ES-I3 (cell line): Measurements from ENCODE around the gene DBH.

Experiments
- H3K36me3 ChIP-seq: 2 replicates; pipeline ENCODE4 v1.6.1; 2013; ENCODE audit warnings: mild to moderate bottlenecking, low read length, control low read depth, moderate library complexity; ENCODE audit not compliant: insufficient read depth
- H3K4me1 ChIP-seq: 2 replicates; pipeline ENCODE4 v1.6.1; 2013; ENCODE audit warnings: mild to moderate bottlenecking, control low read depth, low read length; ENCODE audit not compliant: insufficient read depth
- H3K9ac ChIP-seq: 2 replicates; pipeline ENCODE4 v1.6.1; 2013; ENCODE audit warnings: low read depth, mild to moderate bottlenecking, low read length, moderate library complexity
- H3K9me3 ChIP-seq: 2 replicates; pipeline ENCODE4 v1.6.1; 2013; ENCODE audit warnings: mild to moderate bottlenecking, low read length, moderate library complexity; ENCODE audit not compliant: control insufficient read depth, insufficient read depth

Gene DBH

DNA sequence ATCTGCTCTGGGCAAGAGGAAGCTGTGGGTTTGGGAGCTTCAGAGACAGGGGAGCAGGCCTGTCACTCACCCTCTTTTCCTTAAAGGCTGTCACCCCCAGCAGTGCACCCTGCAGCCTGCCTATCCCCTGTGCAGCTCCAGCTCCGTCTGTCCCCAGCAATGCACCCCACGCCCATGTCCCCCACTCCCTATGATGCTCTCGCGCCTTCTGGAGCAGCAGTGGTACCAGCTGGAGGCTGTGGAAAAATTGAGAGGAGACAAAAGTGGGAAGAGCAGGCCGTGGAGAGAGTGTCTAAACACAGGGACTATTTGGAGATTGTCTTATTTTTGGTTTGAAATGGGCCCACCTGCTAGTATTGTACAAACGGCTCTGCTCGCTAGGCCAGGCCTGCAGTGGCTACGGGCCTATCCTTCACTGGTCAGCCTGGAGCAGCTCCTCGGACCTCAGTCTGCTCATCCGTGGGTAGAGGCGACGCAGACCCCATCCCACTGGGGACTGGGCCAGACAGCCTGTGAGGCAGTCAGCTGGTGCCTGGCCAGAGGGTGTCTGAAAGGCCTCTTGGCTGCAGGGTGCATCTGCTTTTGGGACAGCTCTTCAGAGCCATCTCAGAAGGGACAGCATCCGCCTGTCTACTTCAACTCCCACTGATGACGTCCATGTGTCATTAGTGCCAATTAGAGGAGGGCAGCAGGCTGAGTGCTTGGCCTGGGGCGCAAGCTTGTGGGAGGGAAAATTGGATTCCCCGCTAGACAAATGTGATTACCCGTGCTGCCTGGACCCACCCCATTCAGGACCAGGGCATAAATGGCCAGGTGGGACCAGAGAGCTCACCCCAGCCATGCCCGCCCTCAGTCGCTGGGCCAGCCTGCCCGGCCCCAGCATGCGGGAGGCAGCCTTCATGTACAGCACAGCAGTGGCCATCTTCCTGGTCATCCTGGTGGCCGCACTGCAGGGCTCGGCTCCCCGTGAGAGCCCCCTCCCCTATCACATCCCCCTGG, at the start of gene DBH:
Gene DBH (plus strand): TSS at position 831 of the 999 bp plus-strand sequence. CDS start 9 bp downstream, at position 840.
- Histone ChIP-seq H3K4me1 (peaks cover 11% of the 10 kb centered on the region), H3K9me3 (no peaks in the 10 kb centered on the region), H3K36me3 (no peaks in the 10 kb centered on the region)

DNA sequence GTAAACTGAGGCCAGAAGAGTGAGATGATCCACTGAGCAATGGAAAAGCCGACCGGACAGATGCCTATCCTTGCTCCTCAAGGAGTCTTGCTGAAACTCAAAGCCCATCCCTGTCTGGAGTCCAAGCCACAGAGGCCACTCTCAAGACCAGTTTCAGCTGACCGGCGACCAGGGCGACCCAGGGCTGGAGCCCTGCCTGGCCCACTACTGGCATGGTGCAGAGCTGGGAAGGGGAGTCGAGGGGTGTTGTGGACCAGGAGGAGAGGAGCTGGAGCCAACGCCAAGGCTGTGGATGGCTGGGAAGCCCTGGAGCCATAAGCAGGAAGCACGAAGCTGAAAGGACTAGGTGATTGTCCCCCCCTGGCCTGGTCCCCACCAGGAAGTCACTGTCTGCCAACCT, 49.1 kb upstream of the DBH start:
- Histone ChIP-seq H3K36me3 (no peaks in the 10 kb centered on the region), H3K9me3 (no peaks in the 10 kb centered on the region), H3K4me1 (peaks cover 20% of the 10 kb centered on the region), H3K9ac (no peak overlapping the region)

More for the DNA sequence above, at the start of gene DBH:
- no peak within 1 kb of the TSS for H3K9ac ChIP-seq

GRCh38 chr9:133587466-133587865, 48.7 kb upstream of the DBH start:
- Histone ChIP-seq H3K9me3 (no peaks in the 10 kb centered on the region), H3K36me3 (no peaks in the 10 kb centered on the region), H3K4me1 (peaks cover 20% of the 10 kb centered on the region), H3K9ac (no peak overlapping the region)

DNA sequence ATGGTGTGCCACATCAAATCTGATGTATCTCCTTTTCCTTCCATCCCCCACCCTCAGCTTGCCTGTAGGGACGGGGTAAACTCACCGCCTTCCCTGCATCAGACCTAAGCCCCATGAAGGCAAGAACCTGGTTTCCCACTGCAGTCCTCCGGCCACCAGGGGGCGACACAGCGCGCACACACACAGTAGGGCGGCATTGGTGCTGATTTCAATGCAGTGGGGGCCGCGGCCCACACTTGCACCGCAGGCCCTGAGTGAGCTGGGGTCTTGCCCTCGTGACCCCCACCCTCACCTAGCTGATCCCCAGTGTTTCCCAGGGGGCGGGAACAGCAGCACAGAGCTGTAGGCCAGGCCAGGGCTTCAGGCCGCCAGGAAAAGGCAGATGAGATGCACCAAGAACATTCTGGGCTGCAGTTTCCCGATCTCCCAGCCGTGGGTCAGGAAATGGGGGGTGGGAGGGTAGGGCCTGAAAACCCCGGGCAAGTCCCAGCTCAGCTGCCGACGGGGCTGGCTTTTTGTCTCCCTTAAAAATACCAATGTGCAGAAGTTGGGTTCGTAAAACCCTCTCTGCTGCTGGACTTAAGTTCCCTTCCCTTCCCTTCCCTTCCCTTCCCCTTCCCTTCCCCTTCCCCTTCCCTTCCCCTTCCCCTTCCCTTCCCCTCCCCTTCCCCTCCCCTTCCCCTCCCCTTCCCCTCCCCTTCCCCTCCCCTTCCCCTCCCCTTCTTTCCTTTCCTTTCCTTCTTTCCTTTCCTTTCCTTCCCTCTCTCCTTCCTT, 46.5 kb upstream of the DBH start:
- Histone ChIP-seq H3K9me3 (no peaks in the 10 kb centered on the region), H3K36me3 (no peaks in the 10 kb centered on the region), H3K9ac (no peak overlapping the region), H3K4me1 (peaks cover 15% of the 10 kb centered on the region)

DNA sequence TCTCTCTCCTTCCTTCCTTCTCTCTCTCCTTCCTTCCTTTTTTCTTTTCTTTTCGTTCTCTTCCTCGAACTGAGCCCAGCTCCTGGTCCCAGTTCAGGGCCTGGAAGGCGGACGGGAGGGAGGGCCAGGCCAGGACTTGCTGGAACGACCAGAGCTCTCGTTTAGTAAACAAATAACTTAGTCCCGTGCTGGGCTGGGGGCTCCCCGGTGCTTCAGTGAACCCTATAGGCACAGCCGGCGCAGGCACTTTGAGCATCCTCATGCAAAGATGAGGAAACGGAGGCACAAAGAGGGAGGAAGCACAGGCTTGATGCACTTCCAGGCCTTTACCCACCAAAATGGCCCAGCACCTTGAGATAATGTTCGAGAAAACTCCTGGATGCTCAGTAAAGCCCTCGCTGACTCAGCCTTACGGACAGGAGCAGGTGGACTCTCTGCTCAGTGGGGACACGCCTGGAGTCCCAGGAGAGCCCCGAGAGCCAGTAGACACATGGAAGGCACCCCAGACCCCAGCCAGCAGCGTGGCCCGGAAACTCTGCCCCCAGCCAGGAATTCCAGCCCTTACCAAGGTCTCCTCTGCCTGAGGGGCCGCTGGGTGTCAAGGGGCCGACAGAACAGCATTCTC, 45.8 kb upstream of the DBH start:
- H3K4me1 ChIP-seq: peaks cover 10% of the 10 kb centered on the region; the same call in 1 of the 2 replicates
- H3K36me3 ChIP-seq: no peaks in the 10 kb centered on the region
- no peaks in the 10 kb centered on the region for H3K9me3 ChIP-seq
- no peak overlapping the region for H3K9ac ChIP-seq

DNA sequence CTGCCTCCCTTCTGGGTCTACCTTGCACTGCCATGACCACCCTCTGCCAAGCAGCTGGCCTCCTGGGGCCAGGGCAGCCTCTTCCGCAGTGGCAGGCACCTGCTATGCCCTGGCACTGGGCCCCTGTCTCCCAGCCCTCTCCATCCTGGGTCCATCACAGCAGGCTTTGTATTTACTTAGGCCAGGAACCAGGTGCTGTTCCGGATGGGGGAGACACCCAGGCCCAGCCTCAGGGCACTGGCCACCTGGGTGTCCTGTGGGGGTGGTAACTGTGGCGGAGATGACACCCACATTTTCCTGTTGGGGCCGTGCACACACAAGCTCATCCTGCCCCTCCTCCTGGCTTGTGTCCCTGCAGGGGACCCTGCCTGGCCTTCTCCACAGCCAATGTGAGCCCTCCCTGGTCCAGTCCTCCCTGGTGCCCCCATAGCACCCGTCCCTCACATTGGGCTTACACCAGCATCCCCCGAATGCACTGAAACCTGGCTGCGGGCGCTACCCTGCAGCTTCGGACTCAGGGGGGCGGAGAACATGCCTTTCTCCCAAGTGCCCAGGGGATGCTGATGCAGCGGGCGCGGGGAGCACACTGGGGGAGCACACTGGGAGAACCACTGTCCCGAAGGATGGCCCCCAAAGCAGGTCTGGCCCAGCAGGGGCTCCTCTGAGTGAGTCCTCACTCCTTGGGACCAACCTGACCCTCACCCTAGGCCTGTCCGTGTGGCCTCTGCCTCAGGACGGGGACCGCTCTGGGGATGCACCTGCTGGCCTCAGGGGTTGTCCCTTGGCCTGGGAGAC, 44.9 kb upstream of the DBH start:
- Histone ChIP-seq H3K36me3 (no peaks in the 10 kb centered on the region), H3K9me3 (no peaks in the 10 kb centered on the region), H3K9ac (no peak overlapping the region)

DNA sequence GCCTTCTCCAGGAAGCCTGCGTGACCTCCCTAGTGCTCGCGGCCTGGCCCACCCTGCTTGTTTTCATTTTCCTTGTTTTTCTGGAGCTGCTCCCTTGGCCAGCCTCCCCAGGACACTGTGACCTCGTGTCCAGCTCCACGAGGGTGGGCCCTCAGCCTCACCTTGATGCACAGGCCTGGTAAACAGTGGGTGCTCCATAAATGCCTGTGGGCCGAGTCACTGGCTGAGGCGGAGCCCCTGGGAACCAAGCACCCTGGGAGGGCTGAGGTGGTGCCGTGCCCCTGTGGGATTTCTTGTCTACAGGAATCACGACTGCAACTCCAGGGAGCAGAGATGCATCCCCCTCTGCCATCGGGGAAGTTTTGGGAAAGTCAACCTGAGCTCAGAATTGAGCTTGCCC, 44.2 kb upstream of the DBH start:
- peaks cover 4% of the 10 kb centered on the region; the same call in 1 of the 2 replicates for H3K9me3 ChIP-seq
- no peaks in the 10 kb centered on the region for H3K4me1 ChIP-seq
- no peak overlapping the region for H3K9ac ChIP-seq
- H3K36me3 ChIP-seq: no peaks in the 10 kb centered on the region

More for the DNA sequence above, 44.9 kb upstream of the DBH start:
- no peaks in the 10 kb centered on the region for H3K4me1 ChIP-seq

GRCh38 chr9:133592731-133593409, 43.3 kb upstream of the DBH start:
- H3K4me1 ChIP-seq: no peaks in the 10 kb centered on the region
- H3K9me3 ChIP-seq: peaks cover 10% of the 10 kb centered on the region; the same call in 1 of the 2 replicates
- H3K36me3 ChIP-seq: no peaks in the 10 kb centered on the region
- H3K9ac ChIP-seq: no peak overlapping the region

DNA sequence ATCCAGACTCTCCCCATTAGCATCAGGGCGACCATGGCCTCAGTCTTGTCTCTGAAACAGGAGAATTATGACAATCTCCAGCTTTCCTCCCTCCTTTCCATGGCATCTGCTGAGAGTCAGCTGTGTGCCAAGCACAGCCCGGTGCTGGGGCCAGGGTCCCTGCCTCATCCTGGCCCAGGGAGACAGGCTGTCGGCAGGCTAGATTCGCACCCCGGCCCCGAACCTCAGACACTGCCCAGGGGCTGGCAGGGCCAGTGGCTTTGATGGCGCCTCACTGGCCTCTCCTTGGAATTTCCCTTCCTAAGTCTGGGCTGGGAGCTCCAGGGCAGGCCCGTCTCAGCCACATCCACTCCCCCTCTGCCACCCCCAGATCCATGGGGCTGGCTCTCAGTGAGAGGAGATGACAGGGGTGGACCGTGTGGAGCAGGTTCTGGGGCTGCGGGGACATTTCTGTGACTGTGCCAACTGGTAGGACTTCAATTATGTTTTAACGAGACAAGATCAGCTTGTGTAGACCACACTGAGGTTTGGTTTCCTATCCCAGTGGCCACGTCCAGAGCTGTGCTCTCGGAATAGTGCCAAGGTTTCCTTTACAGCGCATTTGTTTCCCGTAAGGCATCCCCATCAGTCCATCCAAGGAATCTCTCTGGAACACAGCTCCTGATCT, 42.4 kb upstream of the DBH start:
- H3K9me3 ChIP-seq: peaks cover 10% of the 10 kb centered on the region; the same call in 1 of the 2 replicates
- no peaks in the 10 kb centered on the region for H3K36me3 ChIP-seq
- no peaks in the 10 kb centered on the region for H3K4me1 ChIP-seq
- no peak overlapping the region for H3K9ac ChIP-seq

GRCh38 chr9:133594310-133594709, 41.9 kb upstream of the DBH start:
- no peak overlapping the region for H3K9ac ChIP-seq
- no peaks in the 10 kb centered on the region for H3K4me1 ChIP-seq
- no peaks in the 10 kb centered on the region for H3K36me3 ChIP-seq
- peaks cover 10% of the 10 kb centered on the region; the same call in 1 of the 2 replicates for H3K9me3 ChIP-seq

- Histone ChIP-seq H3K9me3 (peaks cover 10% of the 10 kb centered on the region; the same call in 1 of the 2 replicates), H3K4me1 (no peaks in the 10 kb centered on the region), H3K36me3 (no peaks in the 10 kb centered on the region), H3K9ac (no peak overlapping the region)
These were observed 40.3 kb upstream of the DBH start for GRCh38 chr9:133595910-133596309.

GRCh38 chr9:133597316-133597957, 38.7 kb upstream of the DBH start:
- Histone ChIP-seq H3K36me3 (no peaks in the 10 kb centered on the region), H3K9me3 (peaks cover 10% of the 10 kb centered on the region; the same call in 1 of the 2 replicates), H3K9ac (no peak overlapping the region), H3K4me1 (no peaks in the 10 kb centered on the region)
